Measurements from ENCODE around the gene RAX. TPM values are rescaled to one million over a fixed set of nuclear protein-coding genes. Genes with fewer than 3 reads are reported as not detected.

The RAX gene
- total RNA-seq, result not detected in 2 replicates

GRCh38 chr18:59272891-59273758 is at the start of gene RAX:
Gene RAX (minus strand): TSS chr18:59273454. CDS start chr18:59273206, 248 bp downstream.

GRCh38 chr18:59318460-59319050 is 45.3 kb upstream of the RAX start, which contains the start of gene CPLX4:
Gene CPLX4 (minus strand): TSS chr18:59318649. CDS start chr18:59318462, 187 bp downstream.

GRCh38 chr18:59219672-59220163 is 53.5 kb downstream of the RAX start, which contains the start of gene GRP:
Gene GRP (plus strand): TSS chr18:59220158. CDS start chr18:59220266, 108 bp downstream.

Other genes with a start within 250 kb of the RAX start
- 25.7 and 105 TPM in 2 replicates for gene SEC11C, start 133.6 kb downstream of the RAX start, total RNA-seq
- gene GRP, start 53.3 kb downstream of the RAX start, total RNA-seq, result not detected in 2 replicates
- gene CPLX4, start 45.2 kb upstream of the RAX start, total RNA-seq, result not detected in 2 replicates
- gene LMAN1, start 85.8 kb upstream of the RAX start, total RNA-seq, result 148 and 341 TPM in 2 replicates